ENCODE measurements around the gene C4A.
"Not testable (repeated sequence)": the region's sequence is repeated elsewhere in the genome, so short reads cannot be mapped to it uniquely, and the experiment has no call there.

The C4A gene

GRCh38 chr6:32037136-32037535, 55.3 kb downstream of the C4A start:
- DNase-seq: not testable (repeated sequence)

GRCh38 chr6:32037598-32038524, 56.0 kb downstream of the C4A start, which contains the start of gene CYP21A2:
Gene CYP21A2 (plus strand): TSS chr6:32038415. CDS start chr6:32038423, 8 bp downstream.
- not testable (repeated sequence) for DNase-seq

GRCh38 chr6:32038878-32039277, 57.0 kb downstream of the C4A start:
- DNase-seq: not testable (repeated sequence)

DNA sequence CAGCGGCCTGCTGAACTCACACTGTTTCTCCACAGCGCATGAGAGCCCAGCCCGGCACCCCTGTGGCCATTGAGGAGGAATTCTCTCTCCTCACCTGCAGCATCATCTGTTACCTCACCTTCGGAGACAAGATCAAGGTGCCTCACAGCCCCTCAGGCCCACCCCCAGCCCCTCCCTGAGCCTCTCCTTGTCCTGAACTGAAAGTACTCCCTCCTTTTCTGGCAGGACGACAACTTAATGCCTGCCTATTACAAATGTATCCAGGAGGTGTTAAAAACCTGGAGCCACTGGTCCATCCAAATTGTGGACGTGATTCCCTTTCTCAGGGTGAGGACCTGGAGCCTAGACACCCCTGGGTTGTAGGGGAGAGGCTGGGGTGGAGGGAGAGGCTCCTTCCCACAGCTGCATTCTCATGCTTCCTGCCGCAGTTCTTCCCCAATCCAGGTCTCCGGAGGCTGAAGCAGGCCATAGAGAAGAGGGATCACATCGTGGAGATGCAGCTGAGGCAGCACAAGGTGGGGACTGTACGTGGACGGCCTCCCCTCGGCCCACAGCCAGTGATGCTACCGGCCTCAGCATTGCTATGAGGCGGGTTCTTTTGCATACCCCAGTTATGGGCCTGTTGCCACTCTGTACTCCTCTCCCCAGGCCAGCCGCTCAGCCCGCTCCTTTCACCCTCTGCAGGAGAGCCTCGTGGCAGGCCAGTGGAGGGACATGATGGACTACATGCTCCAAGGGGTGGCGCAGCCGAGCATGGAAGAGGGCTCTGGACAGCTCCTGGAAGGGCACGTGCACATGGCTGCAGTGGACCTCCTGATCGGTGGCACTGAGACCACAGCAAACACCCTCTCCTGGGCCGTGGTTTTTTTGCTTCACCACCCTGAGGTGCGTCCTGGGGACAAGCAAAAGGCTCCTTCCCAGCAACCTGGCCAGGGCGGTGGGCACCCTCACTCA, 57.7 kb downstream of the C4A start:
- not testable (repeated sequence) for DNase-seq

- not testable (repeated sequence) for DNase-seq
Measured at GRCh38 chr6:32040299-32041049, 58.6 kb downstream of the C4A start.

GRCh38 chr6:32041050-32041321, 59.1 kb downstream of the C4A start:
- DNase-seq: not testable (repeated sequence)

DNA sequence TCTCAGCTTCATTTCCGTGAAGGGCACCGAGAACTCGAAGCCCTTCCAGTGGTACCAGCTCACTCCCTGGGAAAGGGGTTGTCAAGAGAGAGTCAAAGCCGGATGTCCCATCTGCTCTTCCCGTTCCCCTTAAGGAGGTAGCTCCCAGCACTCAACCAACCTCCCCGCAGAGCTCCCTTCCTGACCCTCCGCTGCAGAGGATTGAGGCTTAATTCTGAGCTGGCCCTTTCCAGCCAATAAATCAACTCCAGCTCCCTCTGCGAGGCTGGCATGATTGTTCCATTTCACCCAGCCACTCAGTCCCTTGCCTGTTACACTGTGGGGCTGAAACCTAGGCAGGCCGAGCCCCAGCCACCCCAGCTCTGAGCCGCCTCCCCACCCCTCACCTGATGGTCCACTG, 59.5 kb downstream of the C4A start:
- DNase-seq: not testable (repeated sequence)

DNA sequence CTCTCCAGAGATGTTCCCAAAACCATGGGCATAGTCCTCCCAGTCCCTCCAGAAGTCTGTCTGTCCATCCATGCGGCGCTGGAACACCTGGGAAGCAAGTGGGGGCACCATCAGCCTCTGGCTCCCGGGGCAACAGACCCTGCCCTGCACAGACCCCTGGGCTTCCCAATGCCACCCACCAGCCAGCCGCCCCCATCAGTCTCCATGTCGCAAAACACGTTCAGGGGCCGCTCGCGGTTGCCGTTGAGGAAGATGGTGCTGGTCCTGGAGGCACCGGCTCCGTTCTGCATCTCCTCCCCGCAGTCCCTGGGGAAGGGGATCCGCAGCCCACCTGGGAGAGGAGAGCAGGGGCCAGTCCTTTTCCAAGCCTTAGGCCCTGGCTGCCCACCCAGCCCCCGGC, 60.4 kb downstream of the C4A start:
- DNase-seq: not testable (repeated sequence)

DNA sequence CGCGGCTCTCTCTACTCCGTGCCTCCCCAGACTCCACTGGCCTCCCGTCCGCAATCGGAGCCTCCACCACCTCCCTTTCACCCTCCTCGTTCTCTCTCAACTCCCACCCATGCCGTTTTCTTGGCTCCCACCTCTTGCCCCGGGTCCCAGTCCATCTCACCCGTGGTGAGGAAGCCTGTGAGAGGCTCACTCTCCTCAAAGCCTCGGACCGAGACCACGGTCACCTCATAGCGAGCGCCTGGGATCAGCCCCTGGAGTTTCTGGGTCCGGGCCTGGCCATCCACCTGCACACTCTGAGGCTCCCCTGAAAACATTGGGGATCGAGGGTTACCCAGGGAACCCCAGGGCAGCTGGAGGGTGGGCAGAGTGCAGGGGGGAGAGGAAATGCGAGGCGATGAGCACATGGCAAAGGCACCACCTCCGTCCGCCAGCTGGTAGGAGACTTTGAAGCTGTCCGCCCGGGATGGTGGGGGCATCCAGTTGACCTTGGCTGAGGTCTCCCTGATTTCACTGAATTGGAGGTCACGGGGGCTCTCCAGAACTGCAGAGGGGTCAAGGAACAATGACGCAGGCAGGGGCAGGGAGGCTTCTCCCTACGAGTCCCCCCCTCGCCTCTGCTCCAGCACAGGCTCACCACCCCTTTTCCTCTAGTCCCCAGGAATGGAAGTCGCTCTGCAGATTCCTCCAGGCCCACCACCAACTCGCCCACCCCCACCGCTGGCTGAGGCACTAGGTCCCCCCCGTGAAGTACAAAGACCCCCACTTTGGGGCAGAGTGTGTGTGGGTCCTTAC, 61.9 kb downstream of the C4A start:
- not testable (repeated sequence) for DNase-seq

GRCh38 chr6:32044916-32045315, 63.1 kb downstream of the C4A start:
- not testable (repeated sequence) for DNase-seq

- DNase-seq: no peak
Measured at GRCh38 chr6:32045811-32046449, 64.1 kb downstream of the C4A start.

DNA sequence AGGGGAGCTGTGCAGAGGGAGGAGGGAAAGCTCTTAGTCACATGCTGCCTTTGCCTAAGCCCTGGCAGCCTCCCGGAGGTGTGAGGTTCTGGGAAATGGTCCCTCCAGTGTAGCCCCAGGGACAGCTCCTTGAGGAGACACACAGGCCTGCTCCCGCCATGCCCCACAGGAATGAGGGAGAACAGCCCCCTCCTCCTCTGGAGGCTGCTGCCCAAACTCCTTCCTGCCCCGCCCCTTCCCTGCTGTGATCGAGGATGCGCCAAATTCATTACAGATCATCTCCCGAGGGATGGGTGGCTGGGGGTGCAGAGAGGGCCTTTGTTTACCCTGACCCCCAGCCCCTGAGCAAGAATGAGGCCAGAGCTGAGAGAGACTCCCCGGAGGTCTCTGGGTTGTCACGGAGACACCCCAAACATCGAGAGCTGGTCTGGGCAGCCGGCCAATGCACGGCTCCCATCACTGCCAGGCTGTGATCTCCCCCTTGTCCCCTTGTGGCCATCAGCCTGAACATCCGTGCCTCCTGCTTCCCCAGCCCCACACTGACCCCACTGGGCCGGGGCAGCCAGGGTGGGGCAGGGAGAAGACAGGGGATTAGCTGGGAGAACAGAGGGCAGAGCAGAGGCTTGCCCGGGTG, 64.7 kb downstream of the C4A start:
- DNase-seq: peak; percentile 24

- no peak for DNase-seq
Measured at GRCh38 chr6:32047084-32047478, 65.2 kb downstream of the C4A start.

DNA sequence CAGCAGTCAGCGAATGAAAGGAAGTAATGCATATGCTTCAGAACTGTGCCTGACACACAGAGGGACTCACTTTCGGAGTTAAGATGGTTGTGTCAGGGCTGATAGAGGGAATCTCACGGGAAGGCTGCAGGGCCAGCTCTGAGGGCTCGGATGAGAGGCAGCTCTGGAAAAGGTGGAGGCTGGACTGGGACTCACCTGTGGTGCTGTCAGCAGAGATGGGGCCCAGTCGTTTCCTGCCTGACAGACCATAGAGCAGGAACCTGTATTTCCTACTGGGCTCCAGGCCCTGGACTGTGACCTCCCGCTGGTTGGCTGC, 65.6 kb downstream of the C4A start:
- no peak for DNase-seq

DNA sequence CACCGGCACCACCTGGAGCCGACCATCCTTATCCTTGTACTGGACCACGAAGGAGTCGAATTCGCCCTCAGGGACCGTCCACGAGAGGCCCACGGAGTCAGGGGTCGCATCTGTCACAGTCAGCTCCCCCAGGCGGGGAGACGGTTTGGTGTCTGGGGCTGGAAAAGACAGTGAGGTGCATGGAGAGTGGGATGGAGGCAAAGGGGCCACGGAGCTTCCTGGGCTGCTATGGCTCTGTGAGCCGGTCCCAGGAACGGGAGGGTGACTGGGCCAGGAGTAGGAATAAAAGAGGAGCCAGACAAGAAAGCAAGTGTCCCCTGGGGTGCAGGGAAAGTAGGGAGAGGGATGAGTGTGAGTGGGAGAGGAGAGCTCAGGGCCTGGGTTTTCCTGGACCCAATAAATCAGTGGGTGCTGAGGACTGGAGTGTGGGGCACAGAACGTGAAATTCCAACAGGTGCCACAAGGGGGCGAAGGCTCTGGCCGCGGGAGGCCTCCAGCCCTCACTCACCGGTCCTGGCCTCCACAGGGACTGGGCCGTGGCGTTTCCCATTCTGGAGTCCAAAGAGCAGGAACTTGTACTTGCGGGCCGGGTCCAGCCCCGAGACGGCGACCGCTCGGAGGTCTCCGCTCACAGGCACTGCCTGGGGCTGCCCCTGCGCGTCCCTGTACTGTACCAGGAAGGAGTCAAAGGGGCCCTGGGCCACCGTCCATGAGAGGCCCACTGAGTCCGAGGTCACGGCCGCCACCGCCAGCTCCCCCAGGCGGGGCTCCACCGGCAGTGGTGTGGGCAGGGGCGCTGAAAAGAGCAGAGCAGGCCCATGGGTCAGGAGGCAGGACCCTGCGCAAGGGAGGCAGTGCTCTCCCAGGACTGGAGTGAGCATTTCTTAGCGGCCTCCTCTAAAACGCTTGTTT, 66.3 kb downstream of the C4A start:
- DNase-seq: peak; percentile 70

DNA sequence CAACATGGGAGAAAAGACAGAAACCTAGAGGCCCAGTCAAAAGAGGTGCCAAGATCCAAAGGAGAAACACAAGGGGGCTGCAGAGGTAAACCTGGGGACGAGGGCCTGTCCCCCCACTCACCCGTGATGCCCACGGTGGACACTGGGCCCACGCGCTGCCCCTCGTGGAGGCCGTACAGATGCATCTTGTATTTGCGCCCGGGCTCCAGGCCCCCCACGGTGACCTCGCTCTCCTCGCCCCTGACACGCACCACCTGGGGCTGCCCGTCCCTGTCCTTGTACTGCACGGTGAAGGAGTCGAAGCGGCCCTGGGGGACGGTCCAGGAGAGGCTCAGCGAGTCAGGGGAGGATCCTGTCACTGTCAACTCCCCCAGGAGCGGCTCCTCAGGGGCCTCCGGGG, 67.3 kb downstream of the C4A start:
- DNase-seq: not testable (repeated sequence)

- not testable (repeated sequence) for DNase-seq
Measured at GRCh38 chr6:32049736-32050135, 67.9 kb downstream of the C4A start.

DNA sequence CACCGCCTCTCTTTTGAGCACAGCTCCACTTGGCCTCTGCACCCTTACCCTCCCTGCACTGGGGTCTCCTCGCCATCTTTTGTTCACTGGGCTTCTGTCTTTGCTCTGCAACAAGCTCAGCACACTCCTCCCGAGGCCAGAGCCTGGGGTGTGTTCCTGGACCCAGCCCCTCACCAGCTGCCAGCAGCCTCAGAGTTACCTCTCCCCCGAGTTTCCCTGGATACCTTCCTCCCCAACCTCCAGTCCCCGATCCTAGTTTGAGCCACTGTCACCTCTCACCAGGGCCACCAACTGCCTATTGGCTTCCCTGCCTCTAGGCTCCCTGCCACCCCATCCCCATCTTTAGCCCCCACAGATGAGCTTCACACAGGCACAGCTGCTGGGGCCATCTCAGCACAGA, 68.7 kb downstream of the C4A start:
- no peak for DNase-seq

Data from hematopoietic multipotent progenitor cell treated with erythropoietin and hydrocortisone succinate and interleukin-3 and kit ligand, for 4 days (in vitro differentiated cells).